ENCODE measurements around the gene RPUSD4.
"Not testable (repeated sequence)": the region's sequence is repeated elsewhere in the genome, so short reads cannot be mapped to it uniquely, and the experiment has no call there.

RPUSD4 gene, protein sequence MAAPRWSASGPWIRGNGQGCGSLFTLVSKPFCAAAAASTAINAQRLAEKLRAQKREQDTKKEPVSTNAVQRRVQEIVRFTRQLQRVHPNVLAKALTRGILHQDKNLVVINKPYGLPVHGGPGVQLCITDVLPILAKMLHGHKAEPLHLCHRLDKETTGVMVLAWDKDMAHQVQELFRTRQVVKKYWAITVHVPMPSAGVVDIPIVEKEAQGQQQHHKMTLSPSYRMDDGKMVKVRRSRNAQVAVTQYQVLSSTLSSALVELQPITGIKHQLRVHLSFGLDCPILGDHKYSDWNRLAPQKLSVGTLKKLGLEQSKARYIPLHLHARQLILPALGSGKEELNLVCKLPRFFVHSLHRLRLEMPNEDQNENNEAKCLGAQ

DNA sequence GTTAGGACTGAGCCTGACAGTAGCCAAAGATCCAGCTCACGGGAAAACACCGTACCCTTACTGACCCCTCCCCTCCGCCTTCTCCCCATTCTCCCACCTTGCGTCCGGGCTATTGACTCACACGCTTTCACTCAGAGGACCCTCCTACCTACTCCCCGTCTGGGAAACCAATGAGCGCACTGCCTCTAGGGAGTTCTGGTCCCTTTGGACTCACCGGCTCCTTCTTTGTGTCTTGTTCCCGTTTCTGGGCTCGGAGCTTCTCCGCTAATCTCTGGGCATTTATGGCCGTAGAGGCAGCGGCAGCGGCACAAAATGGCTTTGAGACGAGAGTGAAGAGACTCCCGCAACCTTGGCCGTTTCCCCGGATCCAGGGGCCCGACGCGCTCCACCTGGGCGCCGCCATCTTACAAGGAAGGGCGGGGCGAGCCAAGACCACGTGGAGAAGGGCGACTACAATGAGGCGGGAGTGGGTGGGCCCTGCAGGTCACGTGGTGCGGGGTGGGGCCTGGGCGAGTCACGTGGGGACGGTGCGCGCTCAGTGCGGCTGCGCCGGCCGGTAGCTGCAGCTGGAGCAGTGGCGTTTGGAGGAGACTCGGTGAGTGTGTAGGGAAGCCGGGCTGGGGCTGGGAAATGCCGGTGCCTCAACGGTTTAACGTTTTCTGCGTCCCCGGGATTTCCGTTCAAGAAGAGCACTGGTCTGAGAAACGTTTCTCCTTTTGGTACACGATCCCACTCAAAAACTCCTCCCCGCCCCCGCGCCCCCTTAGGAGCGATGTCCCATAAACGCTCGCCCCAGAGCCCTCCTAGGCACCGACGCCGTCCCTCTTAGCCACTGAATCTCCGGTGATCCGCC, at the start of gene RPUSD4, which contains the start of gene FAM118B:
TSS of gene RPUSD4 (minus strand) at position 415 of the 853 bp plus-strand sequence. CDS start at position 403, 12 bp downstream.
TSS of gene FAM118B (plus strand) at position 547 of the 853 bp plus-strand sequence. CDS start 23,220 bp downstream, outside the sequence.
- intact Hi-C loops (cut with DNase I) = loop anchor here (5.0 kb wide), 1 partner anchor 56 kb away; the partner anchor contains the start of genes FOXRED1 and SRPRA
- peak; percentile 98 to 100 (median 99) for DNase-seq

DNA sequence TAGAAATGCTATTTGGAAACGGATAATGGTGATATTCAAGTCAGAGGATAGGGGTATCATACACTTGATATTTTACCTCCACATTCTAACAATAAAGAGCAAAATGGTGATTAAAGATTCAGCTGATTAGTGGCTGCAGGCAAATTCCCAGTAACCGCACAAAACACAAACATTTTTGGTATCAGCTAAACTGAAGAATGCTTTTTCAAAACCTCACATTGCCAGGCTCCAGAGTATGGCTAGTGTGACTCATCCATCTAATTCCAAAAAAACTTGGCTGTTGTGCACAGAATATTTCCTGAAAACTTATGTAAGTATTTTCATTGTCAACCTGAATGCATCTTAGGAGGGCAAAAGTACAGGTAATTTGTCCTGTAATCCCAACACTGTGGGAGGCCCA, 46.3 kb upstream of the RPUSD4 start:
- no peak for DNase-seq
- intact Hi-C loops (cut with DNase I) = no loop called here

DNA sequence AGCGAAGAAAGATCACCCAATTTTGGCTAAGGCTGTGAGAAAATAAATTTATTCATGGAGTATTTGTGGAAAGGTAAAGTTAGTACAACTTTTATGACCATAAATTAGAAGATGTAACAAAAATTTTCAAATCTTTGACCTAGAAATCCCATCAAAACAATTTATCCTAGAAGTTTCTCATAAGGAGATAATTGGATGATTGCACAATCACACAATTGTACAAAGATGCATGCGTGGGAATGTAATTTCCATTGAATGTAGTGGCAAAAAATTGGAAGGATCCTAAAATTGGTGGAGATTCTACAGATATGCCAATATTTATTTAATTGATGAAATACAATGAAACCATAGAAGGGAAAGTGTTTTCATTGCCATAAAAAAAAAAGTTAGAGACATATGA, 45.7 kb upstream of the RPUSD4 start:
- intact Hi-C loops (cut with DNase I) = no loop called here
- no peak for DNase-seq

DNA sequence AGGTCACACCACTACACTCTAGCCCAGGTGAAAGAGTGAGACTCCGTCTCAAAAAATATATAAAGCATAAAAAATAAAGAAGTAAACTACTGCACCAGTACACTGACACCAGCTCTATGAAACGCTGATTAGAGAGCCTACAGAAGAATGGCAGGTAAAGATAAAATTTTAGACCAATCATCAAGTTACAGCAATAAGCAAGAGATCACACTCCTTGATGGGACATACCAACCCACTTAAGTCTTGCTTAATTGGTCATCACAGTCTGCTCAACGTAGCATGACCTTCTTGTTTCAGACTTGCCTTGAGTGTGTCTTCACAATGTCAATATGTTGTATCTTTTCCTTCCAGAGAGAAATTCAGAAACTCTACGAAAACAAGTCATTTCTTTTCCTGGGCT, 44.8 kb upstream of the RPUSD4 start:
- intact Hi-C loops (cut with DNase I) = no loop called here
- no peak for DNase-seq

DNA sequence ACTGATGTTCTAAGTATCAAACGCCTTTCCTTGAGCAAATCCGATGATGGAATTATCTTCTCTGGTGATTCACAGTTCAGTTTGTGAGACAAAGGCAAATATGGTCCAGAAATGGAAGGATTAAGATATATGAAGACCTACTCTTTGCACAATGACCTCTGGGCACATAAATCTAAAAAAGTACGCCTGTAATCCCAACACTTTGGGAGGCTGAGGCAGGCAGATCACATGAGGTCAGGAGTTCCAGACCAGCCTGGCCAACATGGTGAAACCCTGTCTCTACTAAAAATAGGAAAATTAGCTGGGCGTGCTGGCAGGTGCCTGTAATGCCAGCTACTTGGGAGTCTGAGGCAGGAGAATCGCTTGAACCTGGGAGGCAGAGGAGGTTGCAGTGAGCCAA, 44.1 kb upstream of the RPUSD4 start:
- intact Hi-C loops (cut with DNase I) = not testable (repeated sequence)

DNA sequence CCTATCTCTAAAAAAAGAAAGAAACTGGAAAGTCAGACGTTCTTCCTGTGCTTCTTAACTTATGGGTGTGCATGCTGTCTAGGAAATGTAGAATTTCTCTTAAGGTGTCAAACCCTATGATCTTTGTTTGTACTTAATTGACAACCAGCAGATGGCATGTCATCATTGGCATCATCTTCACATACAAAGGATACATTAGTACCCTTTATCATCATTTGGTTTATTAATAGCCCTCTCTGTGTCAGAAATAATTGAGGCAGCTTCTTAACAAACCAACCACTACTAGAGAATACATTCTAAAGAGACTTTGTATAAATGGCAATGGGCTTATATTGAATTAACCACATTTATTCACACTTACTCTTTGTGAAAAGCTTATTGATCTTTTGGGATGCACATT, 43.4 kb upstream of the RPUSD4 start:
- DNase-seq = no peak
- intact Hi-C loops (cut with DNase I) = no loop called here

More for the DNA sequence above, 44.1 kb upstream of the RPUSD4 start:
- not testable (repeated sequence) for DNase-seq

DNA sequence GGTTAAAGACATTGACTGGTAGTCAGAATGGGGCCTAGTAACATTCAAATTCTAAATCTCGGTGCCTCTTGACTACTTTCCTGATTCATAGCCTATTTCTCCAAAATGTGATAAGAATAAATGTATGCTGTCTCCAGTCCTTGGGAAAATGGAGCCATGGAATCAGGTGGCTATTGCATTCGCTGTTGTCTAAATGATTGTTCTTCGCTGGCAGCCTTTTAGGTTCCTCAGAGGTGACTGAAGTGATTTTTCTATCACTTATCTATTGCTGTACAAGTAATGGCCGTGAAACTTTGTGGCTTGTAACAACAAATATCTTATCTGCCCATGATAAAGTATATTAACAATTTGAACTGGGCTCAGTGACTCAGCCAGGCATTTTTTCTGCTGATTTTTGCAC, 41.8 kb upstream of the RPUSD4 start:
- DNase-seq = no peak
- intact Hi-C loops (cut with DNase I) = no loop called here

DNA sequence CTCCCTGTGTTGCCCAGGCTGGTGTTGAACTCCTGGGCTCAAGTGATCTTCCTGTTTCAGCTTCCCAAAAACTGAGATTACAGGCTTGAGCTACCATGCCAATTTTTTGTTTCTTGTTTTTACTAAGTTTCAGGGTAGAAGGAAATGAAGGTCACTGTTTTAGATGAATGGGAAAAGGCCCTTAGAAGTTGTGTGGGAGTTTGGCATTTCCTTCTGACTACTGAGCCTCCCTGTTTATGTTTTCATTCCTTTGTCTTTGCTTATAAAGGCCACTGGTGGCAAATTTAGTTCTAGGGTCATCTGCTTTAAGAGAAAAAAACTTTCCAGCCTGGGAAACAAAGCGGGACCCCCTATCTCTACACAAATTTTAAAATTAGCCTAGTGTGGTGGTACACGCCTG, 35.2 kb upstream of the RPUSD4 start:
- intact Hi-C loops (cut with DNase I) = no loop called here
- DNase-seq = no peak

DNA sequence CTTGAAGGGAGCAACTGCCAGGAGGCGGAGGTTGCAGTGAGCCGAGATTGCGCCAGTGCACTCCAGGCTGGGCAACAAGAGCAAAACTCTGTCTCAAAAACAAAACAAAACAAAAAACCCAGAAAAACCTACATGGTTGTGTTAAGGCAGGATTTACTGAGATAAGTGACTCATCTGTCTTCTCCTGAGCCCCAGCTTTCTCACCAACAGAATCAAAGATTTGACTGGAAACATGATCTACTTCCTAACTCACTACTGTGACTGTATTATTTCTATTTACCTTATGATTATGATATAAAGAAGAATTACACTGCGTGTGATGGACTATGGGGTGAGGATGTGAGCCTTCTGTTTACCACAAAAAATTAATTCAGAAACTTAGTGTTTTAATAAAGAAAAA, 21.9 kb upstream of the RPUSD4 start:
- intact Hi-C loops (cut with DNase I) = no loop called here
- no peak for DNase-seq

DNA sequence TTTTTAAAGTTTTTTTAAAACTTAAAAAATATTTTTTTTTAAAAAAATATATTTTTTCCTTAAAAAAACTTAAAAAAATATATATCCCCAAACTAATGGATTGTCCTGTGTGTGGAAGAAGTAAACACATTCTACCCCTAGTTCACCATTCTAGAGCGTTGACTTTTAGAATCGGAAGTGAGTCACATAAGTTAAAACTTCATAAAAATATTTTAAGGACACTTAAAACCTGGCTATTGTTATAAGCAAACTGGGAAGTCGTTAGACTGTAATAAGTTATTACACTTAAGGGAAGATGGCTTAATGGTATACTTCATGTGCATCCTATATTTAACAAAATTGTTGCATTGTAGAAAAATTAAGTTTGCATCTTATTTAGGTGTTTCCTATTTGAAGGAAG, 21.2 kb upstream of the RPUSD4 start:
- intact Hi-C loops (cut with DNase I) = no loop called here

DNA sequence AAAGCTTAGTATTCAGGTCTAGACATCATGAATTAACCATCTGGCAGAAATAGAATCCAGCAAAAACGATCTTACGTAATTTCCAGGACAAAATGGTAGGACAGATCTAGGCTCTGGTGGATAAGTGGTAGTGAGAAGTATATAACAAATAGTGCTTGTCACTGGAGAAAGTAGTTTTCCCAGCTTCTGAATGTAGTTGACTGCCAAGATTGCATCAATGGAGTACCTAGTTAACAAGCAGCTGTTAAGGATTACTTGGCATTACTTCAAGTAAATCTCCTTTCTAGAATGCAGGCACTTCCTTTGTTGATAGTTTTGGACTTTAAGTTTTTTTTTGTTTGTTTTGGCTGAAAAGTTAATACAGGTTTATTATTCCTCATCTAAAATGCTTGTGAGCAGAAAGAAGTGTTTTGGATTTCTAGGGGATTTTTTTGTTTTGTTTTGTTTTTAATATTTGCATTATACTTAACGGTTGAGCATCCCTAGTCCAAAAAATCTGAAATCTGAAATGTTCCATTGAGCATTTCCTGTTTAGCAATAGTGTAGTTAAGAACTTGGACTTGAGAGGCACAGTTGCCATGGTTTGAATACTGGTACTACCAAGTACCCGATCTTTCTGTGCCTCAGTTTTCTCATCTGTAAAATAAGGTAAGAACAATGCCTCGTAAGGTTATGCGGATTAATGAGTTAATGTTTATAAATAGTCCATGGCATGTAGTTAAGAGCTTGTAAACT, 20.4 kb upstream of the RPUSD4 start:
- intact Hi-C loops (cut with DNase I) = no loop called here
- no peak for DNase-seq

More for the DNA sequence above, 21.2 kb upstream of the RPUSD4 start:
- no peak for DNase-seq

DNA sequence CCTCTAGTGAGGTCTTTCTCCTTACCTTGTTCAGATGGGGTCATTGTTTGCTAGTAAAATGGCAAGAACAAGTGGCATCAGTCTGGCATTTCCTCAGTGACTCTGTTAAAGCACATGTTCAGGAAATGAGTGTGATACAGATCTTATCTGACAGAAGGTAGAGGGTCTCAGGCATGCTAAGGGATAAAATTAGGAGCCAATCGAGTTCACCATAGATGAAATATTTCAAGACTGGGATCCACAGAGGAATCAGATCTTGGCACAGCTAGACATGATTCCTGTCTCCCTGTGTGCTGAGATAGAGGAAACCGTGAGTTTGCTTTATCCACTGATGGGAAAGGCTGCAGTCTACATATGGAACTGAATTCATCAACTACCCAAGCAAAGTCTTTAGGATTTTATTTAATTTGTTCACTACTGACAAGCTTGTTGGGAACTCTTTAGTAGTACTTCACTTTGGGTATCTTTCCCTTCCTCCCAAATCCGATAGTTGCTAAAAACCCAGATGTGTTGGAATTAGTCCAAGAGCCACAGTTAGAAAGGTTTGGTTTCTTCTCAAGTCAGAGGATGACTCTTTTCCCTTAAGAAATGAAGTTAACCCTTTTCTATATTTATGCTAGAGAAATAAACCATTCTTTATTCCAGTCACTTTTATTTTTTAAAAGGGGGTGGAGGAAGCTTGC, 18.5 kb upstream of the RPUSD4 start:
- DNase-seq = no peak
- intact Hi-C loops (cut with DNase I) = no loop called here

DNA sequence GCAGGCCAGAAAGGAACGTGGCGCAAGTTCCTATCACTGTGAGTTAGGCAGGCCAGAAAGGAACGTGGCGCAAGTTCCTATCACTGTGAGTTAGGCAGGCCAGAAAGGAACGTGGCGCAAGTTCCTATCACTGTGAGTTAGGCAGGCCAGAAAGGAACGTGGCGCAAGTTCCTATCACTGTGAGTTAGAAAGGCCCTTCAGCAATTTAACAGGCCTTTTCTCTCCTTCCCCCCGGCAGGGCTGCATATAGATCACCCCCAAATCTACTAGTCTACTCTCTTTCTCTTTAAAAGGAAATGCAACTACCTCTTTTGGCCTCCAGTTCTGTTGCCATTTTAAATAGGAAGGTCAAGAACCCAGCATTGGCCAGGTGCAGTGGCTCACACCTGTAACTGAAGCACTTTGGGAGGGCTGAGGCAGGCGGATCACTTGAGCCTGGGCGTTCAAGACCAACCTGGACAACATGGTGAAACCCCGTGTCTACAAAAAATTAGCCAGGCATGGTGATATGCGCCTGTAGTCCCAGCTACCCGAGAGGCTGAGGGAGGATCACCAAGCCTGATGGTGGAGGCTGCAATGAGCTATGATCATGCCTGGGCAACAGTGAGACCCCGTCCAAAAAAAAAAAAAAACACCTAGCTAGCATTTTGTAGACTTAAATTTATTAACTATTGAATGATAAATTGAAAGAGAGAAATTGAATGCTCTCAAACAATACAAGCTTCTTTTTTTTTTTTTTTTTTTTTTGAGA, 15.1 kb upstream of the RPUSD4 start:
- intact Hi-C loops (cut with DNase I) = no loop called here
- no peak for DNase-seq

DNA sequence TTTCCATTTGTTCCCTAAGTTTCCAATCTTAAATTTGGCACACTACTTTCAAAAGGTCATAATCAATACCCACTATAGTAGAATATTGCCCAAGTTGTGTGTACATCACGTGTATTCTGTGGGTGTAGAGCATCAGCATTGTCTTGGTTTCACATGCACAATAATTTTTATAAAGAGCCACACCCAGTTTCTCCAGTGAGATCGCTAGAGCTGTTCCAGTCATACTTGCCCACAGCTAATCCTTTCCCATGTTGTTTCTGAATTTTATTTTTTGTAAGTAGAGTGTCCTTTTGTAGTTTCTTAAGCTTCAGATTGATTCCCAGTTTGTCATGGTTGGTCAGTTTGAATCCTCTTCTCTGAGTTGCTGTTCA, 13.8 kb upstream of the RPUSD4 start:
- DNase-seq = no peak
- intact Hi-C loops (cut with DNase I) = no loop called here

DNA sequence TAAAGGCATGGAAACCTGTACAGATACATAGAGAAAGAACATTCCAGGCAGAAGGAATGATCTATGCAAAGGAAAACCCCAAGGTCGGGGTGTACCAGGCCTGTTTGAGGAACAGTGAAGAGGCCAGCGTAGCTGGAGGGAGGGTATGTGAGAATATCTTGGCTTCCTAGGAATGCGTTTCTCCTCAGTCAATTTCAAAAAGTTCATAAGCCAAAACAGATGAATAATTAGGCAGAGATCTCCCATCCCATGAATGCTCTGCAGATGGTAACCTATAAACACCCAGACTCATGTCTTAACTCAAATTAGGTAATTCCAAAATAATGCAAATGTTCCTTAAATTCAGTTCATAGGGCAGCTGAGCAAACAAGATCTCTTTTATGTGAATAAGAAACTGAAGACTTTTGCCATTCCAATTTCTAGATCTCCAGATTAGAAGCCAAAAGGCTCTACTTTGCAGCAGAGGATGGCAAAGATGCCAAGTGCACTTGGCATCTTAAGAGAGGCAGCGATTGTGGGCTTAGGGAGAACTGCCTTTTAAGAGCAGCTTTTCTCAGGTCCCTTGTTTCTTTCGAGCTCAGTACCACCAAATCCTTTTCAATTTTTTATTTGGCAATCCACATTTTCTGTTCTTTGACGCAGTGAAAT, 13.3 kb upstream of the RPUSD4 start:
- intact Hi-C loops (cut with DNase I) = no loop called here

DNA sequence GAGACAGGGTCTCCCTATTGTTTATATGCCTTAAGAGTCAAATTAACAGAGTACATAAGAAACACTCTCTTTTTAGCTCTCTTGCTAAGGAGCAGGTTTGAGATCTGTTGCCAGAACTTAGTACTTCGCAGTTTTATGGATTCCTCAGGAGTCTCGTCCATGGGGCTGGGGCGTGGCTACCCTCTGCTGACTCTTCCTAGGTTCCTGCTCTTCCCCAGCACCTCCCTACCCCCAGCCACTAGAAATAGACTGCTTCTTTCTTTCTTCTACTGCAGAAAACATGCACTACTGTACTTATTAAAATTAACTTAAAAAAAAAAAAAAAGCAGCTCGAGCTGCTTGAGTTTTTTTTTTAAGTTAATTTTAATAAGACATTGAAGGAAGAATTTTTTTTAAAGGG, 8.1 kb upstream of the RPUSD4 start:
- intact Hi-C loops (cut with DNase I) = no loop called here
- no peak for DNase-seq

More for the DNA sequence above, 13.3 kb upstream of the RPUSD4 start:
- DNase-seq = no peak

DNA sequence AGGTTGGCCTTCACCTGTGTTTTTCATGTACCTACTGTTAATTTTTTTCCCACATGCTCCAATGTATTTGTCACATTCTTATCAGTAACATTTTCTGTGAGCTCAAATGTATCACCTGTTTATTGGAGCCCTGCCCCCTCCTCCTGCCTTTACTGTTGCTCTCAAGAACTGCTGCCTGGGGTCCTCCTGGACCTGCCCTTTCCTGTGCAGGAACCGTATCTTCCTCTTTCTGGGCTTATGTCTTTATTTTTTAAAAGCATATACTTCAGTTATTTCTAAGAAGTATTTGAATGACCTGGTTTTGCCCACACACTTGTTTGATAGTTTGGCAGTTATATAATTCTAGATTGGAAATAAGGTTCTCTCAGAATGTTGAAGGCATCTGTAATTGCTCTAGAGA, 6.0 kb upstream of the RPUSD4 start:
- intact Hi-C loops (cut with DNase I) = no loop called here

DNA sequence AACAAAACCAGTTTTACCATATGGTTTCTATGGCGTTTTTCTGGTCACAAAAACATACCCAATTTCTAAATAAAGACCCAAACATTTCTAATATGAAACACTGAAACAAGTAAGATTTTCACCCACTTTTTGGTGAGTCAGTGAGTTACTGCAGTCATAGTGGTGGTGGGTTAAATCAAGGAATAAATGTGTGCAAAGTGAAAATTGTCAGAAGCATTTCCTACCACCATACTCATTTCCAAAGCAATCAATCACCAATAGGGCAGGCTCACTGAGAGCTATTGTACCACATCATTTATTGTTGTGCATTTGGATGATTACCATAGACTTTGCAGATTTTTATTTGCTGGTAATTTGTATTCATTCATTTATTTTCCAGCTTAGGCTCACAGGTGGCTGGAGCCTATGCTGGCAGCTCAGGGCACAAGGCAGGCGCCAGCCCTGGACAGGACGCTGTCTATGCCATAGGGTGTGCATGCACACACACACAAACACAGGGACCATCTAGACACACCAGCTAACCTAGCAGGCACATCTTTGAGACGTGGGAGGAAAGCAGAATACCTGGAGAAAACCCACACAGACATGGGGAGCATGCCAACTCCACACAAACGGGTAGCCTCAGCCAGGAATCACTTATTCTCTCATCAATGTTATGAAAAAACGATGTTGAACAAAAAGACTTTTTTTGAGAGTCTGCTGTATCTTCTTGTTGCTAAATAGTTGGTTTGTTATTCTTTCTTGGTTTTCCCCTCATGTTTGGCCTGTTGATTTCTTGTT, 5.3 kb upstream of the RPUSD4 start:
- no peak for DNase-seq
- intact Hi-C loops (cut with DNase I) = no loop called here

More for the DNA sequence above, 6.0 kb upstream of the RPUSD4 start:
- no peak for DNase-seq
